BE2C (cell line): ENCODE measurements around the gene CEL.
"Not testable (repeated sequence)": the region's sequence is repeated elsewhere in the genome, so short reads cannot be mapped to it uniquely, and the experiment has no call there.

Experiments
- DNase-seq: peaks from one replicate; pipeline ENCODE4 v3.0.0-alpha.2; 2020
- H3K27me3 ChIP-seq: fragments of 250-450 bp; sonication (Bioruptor Pico); 2 replicates; pipeline ENCODE4 v1.5.1; 2020; ENCODE audit warnings: mild to moderate bottlenecking
- H3K36me3 ChIP-seq: fragments of 250-450 bp; sonication (Bioruptor Pico); 2 replicates; pipeline ENCODE4 v1.5.1; 2020; ENCODE audit warnings: mild to moderate bottlenecking
- H3K4me1 ChIP-seq: fragments of 250-450 bp; sonication (Bioruptor Pico); 2 replicates; pipeline ENCODE4 v1.5.1; 2020
- H3K4me3 ChIP-seq: 2 replicates; pipeline ENCODE4 v1.5.1; 2011; ENCODE audit warnings: low read depth, low read length
- H3K9me3 ChIP-seq: fragments of 250-450 bp; sonication (Bioruptor Pico); 2 replicates; pipeline ENCODE4 v1.5.1; 2020
- TF ChIP-seq, protein P1 (sequence below): IDR thresholded peaks from 2 replicates; pipeline ENCODE4 v1.5.1; 2012; ENCODE audit warnings: mild to moderate bottlenecking, low read depth, low read length

Gene CEL

GRCh38 chr9:133087429-133088145 is 25.8 kb downstream of the CEL start:
- Histone ChIP-seq H3K4me1 (peaks cover 9% of the 10 kb centered on the region), H3K36me3 (no peaks in the 10 kb centered on the region), H3K9me3 (no peaks in the 10 kb centered on the region), H3K27me3 (no peaks in the 10 kb centered on the region), H3K4me3 (no peak overlapping the region)
- DNase-seq = peak; percentile 47
- TF ChIP-seq, protein P1, sequence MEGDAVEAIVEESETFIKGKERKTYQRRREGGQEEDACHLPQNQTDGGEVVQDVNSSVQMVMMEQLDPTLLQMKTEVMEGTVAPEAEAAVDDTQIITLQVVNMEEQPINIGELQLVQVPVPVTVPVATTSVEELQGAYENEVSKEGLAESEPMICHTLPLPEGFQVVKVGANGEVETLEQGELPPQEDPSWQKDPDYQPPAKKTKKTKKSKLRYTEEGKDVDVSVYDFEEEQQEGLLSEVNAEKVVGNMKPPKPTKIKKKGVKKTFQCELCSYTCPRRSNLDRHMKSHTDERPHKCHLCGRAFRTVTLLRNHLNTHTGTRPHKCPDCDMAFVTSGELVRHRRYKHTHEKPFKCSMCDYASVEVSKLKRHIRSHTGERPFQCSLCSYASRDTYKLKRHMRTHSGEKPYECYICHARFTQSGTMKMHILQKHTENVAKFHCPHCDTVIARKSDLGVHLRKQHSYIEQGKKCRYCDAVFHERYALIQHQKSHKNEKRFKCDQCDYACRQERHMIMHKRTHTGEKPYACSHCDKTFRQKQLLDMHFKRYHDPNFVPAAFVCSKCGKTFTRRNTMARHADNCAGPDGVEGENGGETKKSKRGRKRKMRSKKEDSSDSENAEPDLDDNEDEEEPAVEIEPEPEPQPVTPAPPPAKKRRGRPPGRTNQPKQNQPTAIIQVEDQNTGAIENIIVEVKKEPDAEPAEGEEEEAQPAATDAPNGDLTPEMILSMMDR = no peak

DNA sequence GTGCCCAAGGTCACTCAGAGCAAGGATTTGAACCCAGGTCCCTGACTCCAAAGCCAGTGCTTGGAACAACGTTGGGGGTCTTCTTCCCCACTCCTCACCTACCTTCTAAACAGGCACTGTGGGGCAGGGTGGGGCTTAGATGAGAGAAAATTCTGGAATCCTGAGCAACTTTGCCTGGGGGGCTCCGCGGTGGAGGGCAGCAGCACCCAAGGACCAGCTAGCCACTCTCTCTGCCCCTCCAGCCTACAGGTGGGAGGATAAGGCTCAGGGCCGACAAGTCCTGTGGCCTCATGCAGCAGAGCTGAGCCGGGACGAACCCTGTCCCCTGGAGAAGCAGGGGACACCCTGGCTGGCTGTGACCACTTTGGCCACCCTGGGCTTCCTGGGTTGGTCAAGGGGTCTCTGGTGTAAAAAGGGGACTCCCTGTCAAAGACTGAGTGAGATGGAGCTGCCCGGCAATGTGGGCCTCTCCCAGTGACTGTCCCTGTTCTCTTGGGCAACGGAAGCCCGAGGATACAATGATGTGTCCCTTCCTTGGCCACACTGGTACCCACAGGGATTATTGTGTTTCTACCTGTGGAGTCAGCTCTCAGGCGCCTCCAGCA is 26.5 kb downstream of the CEL start:
- no peak for DNase-seq
- TF ChIP-seq, protein P1 = no peak
- H3K4me1 ChIP-seq = peaks cover 9% of the 10 kb centered on the region
- no peaks in the 10 kb centered on the region for H3K36me3 ChIP-seq
- no peaks in the 10 kb centered on the region for H3K9me3 ChIP-seq
- H3K27me3 ChIP-seq = no peaks in the 10 kb centered on the region
- H3K4me3 ChIP-seq = no peak overlapping the region

- no peaks in the 10 kb centered on the region for H3K9me3 ChIP-seq
- peaks cover 9% of the 10 kb centered on the region for H3K4me1 ChIP-seq
- no peak overlapping the region for H3K4me3 ChIP-seq
- no peaks in the 10 kb centered on the region for H3K27me3 ChIP-seq
- DNase-seq = no peak
- no peaks in the 10 kb centered on the region for H3K36me3 ChIP-seq
- TF ChIP-seq, protein P1 = no peak
These were observed 27.0 kb downstream of the CEL start for GRCh38 chr9:133088756-133089155.

DNA sequence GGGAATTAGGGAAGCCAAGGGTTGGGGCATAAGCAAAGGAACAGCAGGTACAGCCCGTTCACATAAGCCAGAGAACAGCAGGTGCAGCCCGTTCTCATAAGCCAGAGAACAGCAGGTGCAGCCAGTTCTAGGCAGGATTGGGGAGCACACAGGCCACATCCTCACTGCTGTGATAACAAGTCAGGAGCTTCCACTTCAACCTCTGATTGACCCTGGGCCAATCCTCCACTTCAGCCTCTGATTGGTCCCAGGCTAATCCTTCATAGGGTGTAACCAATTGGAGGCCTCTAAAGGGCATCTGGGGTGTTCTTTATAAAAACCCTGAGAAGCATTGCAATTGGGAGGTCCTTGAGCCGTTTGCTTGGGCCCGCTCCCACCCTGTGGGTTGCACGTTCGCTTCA is 27.5 kb downstream of the CEL start:
- Histone ChIP-seq H3K9me3 (no peaks in the 10 kb centered on the region), H3K27me3 (no peaks in the 10 kb centered on the region), H3K4me3 (no peak overlapping the region), H3K4me1 (peaks cover 9% of the 10 kb centered on the region), H3K36me3 (no peaks in the 10 kb centered on the region)
- TF ChIP-seq, protein P1 = no peak
- no peak for DNase-seq

DNA sequence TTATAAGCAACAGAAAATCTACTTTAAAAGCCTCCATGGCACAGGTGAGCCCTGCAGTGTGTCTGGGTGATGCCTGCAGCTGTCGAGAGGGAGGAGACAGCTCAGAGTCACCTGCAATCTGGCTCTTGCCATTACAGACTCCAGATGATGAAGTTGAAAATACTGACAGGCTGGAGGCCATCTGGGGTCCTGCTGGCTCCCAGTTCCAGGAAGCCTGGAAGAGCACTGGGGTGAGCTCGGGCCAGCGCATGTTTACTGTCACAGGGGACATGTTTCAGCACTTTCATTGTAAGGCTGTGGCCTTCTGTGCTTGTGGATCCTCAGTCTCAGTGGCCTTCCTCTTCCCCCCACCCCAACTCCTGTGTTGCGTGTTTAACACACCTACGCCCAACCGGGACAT is 28.4 kb downstream of the CEL start:
- DNase-seq = peak; percentile 65
- H3K9me3 ChIP-seq = no peaks in the 10 kb centered on the region
- no peak overlapping the region for H3K4me3 ChIP-seq
- H3K36me3 ChIP-seq = no peaks in the 10 kb centered on the region
- H3K27me3 ChIP-seq = no peaks in the 10 kb centered on the region
- TF ChIP-seq, protein P1 = no peak
- H3K4me1 ChIP-seq = peaks cover 9% of the 10 kb centered on the region

DNA sequence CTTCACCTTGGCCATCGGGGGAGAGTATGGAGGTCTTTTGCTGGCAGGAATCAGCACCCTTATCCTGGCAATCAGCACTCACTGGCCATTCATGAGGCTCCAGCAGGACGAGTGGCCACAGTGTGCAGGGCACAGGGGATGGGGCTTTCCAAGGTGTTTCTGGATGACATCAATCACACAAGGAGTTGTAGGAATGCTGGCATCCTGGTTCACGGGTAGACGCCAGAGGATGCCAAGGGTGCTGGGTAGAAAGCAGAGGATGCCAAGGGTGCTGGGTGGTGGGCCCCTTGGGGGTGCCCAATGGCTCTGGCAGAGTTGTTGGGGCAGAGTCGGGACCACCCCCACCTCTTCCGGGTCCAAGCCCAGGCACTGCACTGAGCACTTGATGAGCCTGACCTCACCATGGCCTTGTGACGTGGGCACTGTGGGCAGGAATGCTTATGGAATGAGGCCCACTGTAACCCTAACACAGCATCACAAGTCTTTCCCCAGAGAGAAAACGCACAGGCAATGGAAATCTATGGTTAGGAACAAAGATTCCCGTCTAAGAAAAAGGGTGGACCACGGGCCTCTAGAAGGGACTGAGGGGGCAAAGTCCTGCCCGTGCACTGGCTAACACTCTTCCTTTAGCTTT is 29.1 kb downstream of the CEL start:
- no peaks in the 10 kb centered on the region for H3K27me3 ChIP-seq
- H3K4me3 ChIP-seq = no peak overlapping the region
- no peak for DNase-seq
- peaks cover 9% of the 10 kb centered on the region for H3K4me1 ChIP-seq
- peaks cover 4% of the 10 kb centered on the region for H3K36me3 ChIP-seq
- TF ChIP-seq, protein P1 = no peak
- H3K9me3 ChIP-seq = no peaks in the 10 kb centered on the region

GRCh38 chr9:133094351-133094750 is 32.6 kb downstream of the CEL start:
- H3K27me3 ChIP-seq, H3K4me3 ChIP-seq, H3K4me1 ChIP-seq, H3K9me3 ChIP-seq, DNase-seq: not testable (repeated sequence)
- peaks cover 39% of the 10 kb centered on the region for H3K36me3 ChIP-seq
